AG04449 (cell line): Measurements from ENCODE around the gene MDM2.

Experiments used
- CTCF ChIA-PET: fragments of 350-600 bp; formaldehyde crosslinking; extraction: SDS; loops from one replicate; lab custom pipeline; 2021; ENCODE audit warnings: antibody characterized with exemption; lab: Yijun Ruan, JAX
- POLR2A ChIA-PET: fragments of 400-600, 350-600 bp; formaldehyde crosslinking; extraction: SDS; loops from one replicate; lab custom pipeline; 2020; ENCODE audit warnings: antibody characterized with exemption, inconsistent platforms; lab: Yijun Ruan, JAX
- DNase-seq: peaks from one replicate; pipeline ENCODE4 v3.0.0-alpha.2; 2010; ENCODE audit warnings: low read depth, low spot score
- H3K4me3 ChIP-seq: 2 replicates; pipeline ENCODE4 v1.5.1; 2011; ENCODE audit warnings: low read depth, mild to moderate bottlenecking, control low read depth, low read length
- TF ChIP-seq, protein P1 (sequence below): IDR thresholded peaks from one replicate; pipeline ENCODE4 v1.5.1; 2011; ENCODE audit warnings: mild to moderate bottlenecking, moderate library complexity, low read length, control low read depth, inconsistent platforms; ENCODE audit not compliant: insufficient read depth; ENCODE audit errors: missing control alignments

The MDM2 gene

DNA sequence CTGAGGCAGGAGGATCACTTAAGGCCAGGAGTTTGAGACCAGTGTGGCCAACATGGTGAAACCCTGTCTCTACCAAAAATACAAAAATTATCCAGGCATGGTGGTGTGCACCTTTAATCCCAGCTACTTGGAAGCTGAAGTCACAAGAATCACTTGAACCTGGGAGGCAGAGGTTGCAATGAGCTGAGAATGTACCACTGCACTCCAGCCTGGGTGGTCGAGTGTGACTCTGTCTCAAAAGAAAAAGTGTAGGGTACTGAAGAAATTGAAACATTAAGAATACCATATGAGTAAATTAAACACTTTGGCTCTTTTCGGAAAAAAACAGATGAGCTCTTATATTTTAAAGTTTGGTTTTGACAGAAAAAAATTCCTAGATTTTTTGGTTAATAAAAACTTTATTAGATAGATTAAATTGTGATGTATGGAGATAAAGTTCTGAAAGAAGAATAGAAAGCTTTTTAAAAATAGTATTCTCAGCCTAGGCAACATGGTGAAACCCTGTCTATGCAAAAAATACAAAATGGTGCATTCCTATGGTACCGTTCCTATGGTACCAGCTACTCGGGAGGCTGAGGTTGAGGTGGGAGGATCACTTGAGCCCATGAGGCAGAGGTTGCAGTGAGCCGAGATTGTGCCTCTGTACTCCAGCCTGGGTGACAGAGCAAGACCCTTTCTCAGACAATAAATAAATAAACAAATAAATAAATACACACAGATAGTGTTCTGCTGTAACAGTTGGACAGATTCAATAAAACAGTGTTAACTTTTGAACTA is 20.1 kb downstream of the MDM2 start:
- TF ChIP-seq, protein P1, sequence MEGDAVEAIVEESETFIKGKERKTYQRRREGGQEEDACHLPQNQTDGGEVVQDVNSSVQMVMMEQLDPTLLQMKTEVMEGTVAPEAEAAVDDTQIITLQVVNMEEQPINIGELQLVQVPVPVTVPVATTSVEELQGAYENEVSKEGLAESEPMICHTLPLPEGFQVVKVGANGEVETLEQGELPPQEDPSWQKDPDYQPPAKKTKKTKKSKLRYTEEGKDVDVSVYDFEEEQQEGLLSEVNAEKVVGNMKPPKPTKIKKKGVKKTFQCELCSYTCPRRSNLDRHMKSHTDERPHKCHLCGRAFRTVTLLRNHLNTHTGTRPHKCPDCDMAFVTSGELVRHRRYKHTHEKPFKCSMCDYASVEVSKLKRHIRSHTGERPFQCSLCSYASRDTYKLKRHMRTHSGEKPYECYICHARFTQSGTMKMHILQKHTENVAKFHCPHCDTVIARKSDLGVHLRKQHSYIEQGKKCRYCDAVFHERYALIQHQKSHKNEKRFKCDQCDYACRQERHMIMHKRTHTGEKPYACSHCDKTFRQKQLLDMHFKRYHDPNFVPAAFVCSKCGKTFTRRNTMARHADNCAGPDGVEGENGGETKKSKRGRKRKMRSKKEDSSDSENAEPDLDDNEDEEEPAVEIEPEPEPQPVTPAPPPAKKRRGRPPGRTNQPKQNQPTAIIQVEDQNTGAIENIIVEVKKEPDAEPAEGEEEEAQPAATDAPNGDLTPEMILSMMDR = no peak
- no peak overlapping the region for H3K4me3 ChIP-seq
- CTCF ChIA-PET = interaction anchor here (0.7 to 1.0 kb wide), 7 partner anchors 8 to 20 kb away, joined by 3 to 5 read pairs (median 4); partner anchors contain the start of gene MDM2
- POLR2A ChIA-PET = interaction anchor here (0.7 kb wide), 1 partner anchor 26 kb away, joined by 3 read pairs; no protein-coding TSS in a partner anchor
- DNase-seq = no peak

DNA sequence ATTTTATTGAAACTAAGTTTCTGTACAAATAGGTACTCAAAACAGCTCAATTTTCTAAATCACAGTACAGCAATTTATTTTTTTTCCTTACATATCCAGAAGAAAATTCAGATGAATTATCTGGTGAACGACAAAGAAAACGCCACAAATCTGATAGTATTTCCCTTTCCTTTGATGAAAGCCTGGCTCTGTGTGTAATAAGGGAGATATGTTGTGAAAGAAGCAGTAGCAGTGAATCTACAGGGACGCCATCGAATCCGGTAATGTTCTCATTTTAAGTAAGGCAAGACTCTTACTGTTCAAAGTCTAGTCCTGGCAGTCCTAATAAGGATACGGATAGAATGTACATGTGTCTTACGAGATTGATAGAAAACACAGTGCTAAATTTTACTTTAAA is 20.7 kb downstream of the MDM2 start:
- no peak for DNase-seq
- H3K4me3 ChIP-seq = no peak overlapping the region
- TF ChIP-seq, protein P1 = no peak
- ChIA-PET CTCF (interaction anchor here (0.9 to 1.0 kb wide), 5 partner anchors 8 to 20 kb away, joined by 3 to 4 read pairs (median 4); partner anchors contain the start of gene MDM2), POLR2A (interaction anchor here (0.7 kb wide), 1 partner anchor 25 kb away, joined by 3 read pairs; no protein-coding TSS in a partner anchor)

DNA sequence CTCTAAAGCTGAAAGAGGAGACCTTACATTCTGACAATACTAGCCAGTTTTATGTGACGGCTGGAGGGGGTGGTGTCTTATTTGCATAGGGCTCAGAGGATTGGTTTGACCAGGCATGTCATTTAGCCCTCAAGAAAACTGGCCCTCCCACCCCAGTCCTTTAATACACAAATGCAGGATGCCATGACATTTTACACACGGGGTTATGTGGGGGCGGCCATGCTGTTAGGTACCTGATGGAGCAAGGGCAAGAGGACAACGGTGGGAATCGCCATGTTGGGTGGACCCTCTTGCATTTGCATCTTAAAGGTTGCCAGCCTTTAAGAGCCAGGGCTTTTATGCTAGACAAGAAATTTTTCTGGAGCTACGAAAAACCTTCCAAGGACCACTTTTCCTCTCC is 23.3 kb downstream of the MDM2 start:
- TF ChIP-seq, protein P1 = no peak
- POLR2A ChIA-PET = interaction anchor here (1.0 kb wide), 1 partner anchor 15 kb away, joined by 3 read pairs; no protein-coding TSS in a partner anchor

DNA sequence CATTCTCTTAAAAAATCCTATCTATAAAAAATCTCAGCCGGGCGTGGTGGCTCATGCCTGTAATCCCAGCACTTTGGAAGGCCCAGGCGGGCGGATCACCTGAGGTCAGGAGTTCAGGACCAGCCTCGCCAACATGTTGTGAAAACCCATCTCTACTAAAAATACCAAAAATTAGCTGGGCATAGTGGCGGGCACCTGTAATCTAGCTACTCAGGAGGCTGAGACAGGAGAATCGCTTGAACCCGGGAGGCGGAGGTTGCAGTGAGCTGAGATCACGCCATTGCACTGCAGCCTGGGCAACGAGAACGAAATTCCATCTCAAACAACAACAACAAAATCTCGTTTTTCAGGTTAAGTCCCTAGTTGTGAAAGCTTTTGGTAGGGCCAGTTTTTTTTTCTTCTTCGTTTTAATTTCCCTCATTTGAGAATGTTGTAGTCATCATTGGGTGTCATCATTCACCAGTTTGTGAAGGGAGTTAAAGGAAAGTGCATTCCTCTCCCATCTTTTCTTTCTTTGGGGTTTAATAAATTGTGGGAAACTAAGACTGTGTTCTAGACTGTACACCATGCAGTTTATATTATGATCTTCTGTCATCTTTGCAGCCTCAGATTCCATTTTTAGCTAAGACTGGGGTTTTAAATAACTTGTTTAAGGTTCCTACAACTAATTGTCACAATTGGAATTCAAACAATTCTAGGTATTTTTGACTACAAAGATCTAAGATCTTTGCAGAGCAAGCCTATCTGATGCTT is 23.9 kb downstream of the MDM2 start:
- CTCF ChIA-PET = interaction anchor here (1.1 to 3.5 kb wide), 5 partner anchors 11 to 423 kb away, joined by 3 to 54 read pairs (median 35); no protein-coding TSS in a partner anchor
- TF ChIP-seq, protein P1 = no peak

More for the DNA sequence above, 23.3 kb downstream of the MDM2 start:
- CTCF ChIA-PET = interaction anchor here (0.9 to 3.5 kb wide), 11 partner anchors 10 to 608 kb away, joined by 3 to 54 read pairs (median 9); partner anchors contain the start of gene MDM2
- H3K4me3 ChIP-seq = no peak overlapping the region
- no peak for DNase-seq

DNA sequence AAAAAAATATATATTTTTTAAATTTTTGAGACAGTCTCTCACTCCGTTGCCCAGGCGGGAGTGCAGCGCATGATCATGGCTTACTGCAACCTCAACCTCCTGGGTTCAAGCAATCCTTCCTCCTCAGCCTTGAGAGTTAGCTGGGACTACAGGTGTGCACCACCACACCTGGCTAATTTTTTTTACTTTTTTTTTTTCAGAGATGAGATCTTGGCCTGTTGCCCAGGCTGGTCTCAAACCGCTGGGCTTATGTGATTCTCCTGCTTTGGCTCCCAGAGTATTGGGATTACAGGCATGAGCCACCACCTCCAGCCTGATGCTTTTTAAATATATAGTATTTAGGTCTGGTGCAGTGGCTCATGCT is 24.5 kb downstream of the MDM2 start:
- POLR2A ChIA-PET = no interaction called here

More for the DNA sequence above, 23.9 kb downstream of the MDM2 start:
- POLR2A ChIA-PET = interaction anchor here (1.0 kb wide), 1 partner anchor 15 kb away, joined by 3 read pairs; no protein-coding TSS in a partner anchor
- DNase-seq = no peak
- no peak overlapping the region for H3K4me3 ChIP-seq

More for the DNA sequence above, 24.5 kb downstream of the MDM2 start:
- TF ChIP-seq, protein P1 = no peak
- no peak overlapping the region for H3K4me3 ChIP-seq
- DNase-seq = no peak
- CTCF ChIA-PET = interaction anchor here (3.2 to 3.5 kb wide), 2 partner anchors 15 to 20 kb away, joined by 23 to 38 read pairs; no protein-coding TSS in a partner anchor
